Loucy (cell line): Measurements from ENCODE around the gene CD2AP.

Source experiments
- H2AFZ ChIP-seq: fragments of 200-600 bp; sonication (generic); 2 replicates; pipeline ENCODE4 v1.6.0; 2016; ENCODE audit warnings: antibody characterized with exemption, mild to moderate bottlenecking, low read length, moderate library complexity
- H3F3A ChIP-seq: fragments of 200-600 bp; 2 replicates; pipeline ENCODE4 v1.6.0; 2016; ENCODE audit warnings: antibody characterized with exemption, low read depth, mild to moderate bottlenecking
- H3K27me3 ChIP-seq: fragments of 200-600 bp; sonication (generic); 2 replicates; pipeline ENCODE4 v1.6.1; 2014; ENCODE audit warnings: low read length, mild to moderate bottlenecking; ENCODE audit not compliant: insufficient read depth, poor library complexity, severe bottlenecking
- H3K36me3 ChIP-seq: fragments of 200-600 bp; sonication (generic); 2 replicates; pipeline ENCODE4 v1.6.1; 2016; ENCODE audit warnings: low read length; ENCODE audit not compliant: insufficient read depth
- H3K4me1 ChIP-seq: fragments of 200-600 bp; sonication (generic); 2 replicates; pipeline ENCODE4 v1.5.1; 2014; ENCODE audit warnings: low read length, mild to moderate bottlenecking; ENCODE audit not compliant: insufficient read depth, poor library complexity, severe bottlenecking
- H3K4me2 ChIP-seq: fragments of 200-600 bp; sonication (generic); 2 replicates; pipeline ENCODE4 v1.6.0; 2014; ENCODE audit warnings: antibody characterized with exemption, low read length, low read depth, mild to moderate bottlenecking; ENCODE audit not compliant: poor library complexity, severe bottlenecking
- H3K4me3 ChIP-seq: fragments of 200-600 bp; sonication (generic); 2 replicates; pipeline ENCODE4 v1.5.1; 2014; ENCODE audit warnings: low read length, mild to moderate bottlenecking, mixed read lengths; ENCODE audit not compliant: poor library complexity, severe bottlenecking
- H3K79me2 ChIP-seq: fragments of 200-600 bp; sonication (generic); 2 replicates; pipeline ENCODE4 v1.6.1; 2014; ENCODE audit warnings: low read length; ENCODE audit not compliant: insufficient read depth
- H3K9ac ChIP-seq: fragments of 200-600 bp; sonication (generic); 2 replicates; pipeline ENCODE4 v1.6.0; 2014; ENCODE audit warnings: mild to moderate bottlenecking, low read depth, low read length, moderate library complexity; ENCODE audit not compliant: poor library complexity, severe bottlenecking
- H3K9me2 ChIP-seq: fragments of 200-600 bp; sonication (generic); replicated peaks from 2 replicates; pipeline ENCODE4 v1.6.1; 2016; ENCODE audit warnings: low read depth, low read length, mixed read lengths
- H3K9me3 ChIP-seq: fragments of 200-600 bp; sonication (generic); 2 replicates; pipeline ENCODE4 v1.6.1; 2014; ENCODE audit warnings: mild to moderate bottlenecking, antibody characterized with exemption, low read length, low read depth; ENCODE audit not compliant: insufficient read depth
- H4K20me1 ChIP-seq: fragments of 200-600 bp; sonication (generic); 2 replicates; pipeline ENCODE4 v1.6.0; 2014; ENCODE audit warnings: antibody characterized with exemption, low read length, mild to moderate bottlenecking; ENCODE audit not compliant: insufficient read depth, poor library complexity, severe bottlenecking
- EZH2phosphoT487 ChIP-seq: fragments of 200-600 bp; IDR thresholded peaks from 2 replicates; pipeline ENCODE4 v1.6.1; 2018; ENCODE audit warnings: antibody characterized with exemption, mild to moderate bottlenecking, moderate library complexity, borderline replicate concordance
- TF ChIP-seq, protein P1 (sequence below): fragments of 200-600 bp; sonication (generic); conservative IDR thresholded peaks from 2 replicates; pipeline ENCODE4 v1.5.1; 2014; ENCODE audit warnings: mild to moderate bottlenecking, antibody characterized with exemption, low read length

Gene CD2AP

DNA sequence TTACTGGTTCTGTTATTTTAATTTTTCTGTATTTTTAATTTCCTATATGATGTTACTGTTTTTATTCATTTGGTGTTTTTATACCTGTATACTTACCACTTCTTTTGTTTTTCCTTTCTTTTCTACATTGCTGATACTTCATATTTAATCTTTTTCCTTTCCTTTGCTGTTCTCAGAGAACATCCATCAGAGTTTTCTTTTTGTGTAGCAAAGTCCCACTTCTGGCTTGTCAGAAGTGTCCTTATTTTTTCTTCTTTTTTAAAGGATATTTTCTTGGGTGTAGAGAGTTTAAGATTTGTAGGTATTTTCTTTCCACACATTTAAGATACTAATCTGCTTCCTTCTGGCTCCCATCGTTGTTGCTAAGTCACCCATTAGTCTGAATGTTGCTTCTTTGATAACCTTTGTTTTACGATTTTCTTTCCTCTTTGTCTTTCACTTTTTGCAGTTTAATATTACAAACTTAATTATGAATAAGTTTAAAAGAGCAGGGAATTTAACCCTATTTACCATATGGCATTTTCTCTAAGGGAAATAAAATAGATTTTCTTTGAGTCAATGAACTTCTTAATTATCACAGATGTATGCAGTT lies 18.5 kb downstream of the CD2AP start:
- Histone ChIP-seq H3K4me3 (no peak overlapping the region), H4K20me1 (peaks cover 45% of the 10 kb centered on the region), H3K79me2 (peaks cover 100% of the 10 kb centered on the region), H3K9me2 (no peaks in the 10 kb centered on the region), H3K4me1 (peaks cover 21% of the 10 kb centered on the region), H3K36me3 (no peaks in the 10 kb centered on the region), H3K4me2 (peak overlapping the region; percentile 1), H3K9ac (no peak overlapping the region), H3K9me3 (no peaks in the 10 kb centered on the region), H3K27me3 (no peaks in the 10 kb centered on the region), H2AFZ (no peak overlapping the region), H3F3A (no peaks in the 10 kb centered on the region; the same call in 1 of the 2 replicates)
- TF ChIP-seq, protein P1, sequence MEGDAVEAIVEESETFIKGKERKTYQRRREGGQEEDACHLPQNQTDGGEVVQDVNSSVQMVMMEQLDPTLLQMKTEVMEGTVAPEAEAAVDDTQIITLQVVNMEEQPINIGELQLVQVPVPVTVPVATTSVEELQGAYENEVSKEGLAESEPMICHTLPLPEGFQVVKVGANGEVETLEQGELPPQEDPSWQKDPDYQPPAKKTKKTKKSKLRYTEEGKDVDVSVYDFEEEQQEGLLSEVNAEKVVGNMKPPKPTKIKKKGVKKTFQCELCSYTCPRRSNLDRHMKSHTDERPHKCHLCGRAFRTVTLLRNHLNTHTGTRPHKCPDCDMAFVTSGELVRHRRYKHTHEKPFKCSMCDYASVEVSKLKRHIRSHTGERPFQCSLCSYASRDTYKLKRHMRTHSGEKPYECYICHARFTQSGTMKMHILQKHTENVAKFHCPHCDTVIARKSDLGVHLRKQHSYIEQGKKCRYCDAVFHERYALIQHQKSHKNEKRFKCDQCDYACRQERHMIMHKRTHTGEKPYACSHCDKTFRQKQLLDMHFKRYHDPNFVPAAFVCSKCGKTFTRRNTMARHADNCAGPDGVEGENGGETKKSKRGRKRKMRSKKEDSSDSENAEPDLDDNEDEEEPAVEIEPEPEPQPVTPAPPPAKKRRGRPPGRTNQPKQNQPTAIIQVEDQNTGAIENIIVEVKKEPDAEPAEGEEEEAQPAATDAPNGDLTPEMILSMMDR: no peak
- TF ChIP-seq EZH2phosphoT487: no peak

DNA sequence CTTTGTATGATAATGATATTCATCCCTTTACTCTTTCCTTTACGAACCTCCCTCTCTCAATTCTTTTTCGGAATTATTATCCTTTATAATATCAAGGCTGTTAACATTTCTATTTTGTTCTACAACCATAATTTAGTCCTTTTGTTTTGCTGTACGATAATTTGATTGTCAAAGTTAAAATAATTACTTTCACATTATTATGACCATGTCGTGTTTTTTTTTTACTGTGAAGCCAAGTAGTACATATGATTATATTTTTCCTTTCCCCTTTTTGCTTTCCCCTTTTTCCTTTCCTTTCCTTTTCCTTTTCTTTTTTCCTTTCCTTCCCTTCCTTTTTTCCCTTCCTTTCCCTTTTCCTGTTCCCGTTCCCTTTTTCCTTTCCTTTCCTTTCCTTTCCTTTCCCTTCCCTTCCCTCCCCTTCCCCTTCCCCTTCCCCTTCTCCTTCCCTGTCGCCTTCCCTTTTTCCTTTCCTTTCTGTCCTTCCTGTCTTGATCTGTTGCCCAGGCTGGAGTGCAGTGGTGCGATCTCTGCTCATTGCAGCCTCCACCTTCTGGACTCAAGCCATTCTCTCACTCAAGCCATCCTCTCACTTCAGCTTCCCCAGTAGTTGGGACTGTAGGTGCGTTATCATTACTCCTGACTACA lies 19.5 kb downstream of the CD2AP start:
- H4K20me1 ChIP-seq: peaks cover 37% of the 10 kb centered on the region
- no peak overlapping the region for H3K4me3 ChIP-seq
- no peaks in the 10 kb centered on the region for H3K36me3 ChIP-seq
- peaks cover 26% of the 10 kb centered on the region for H3K4me1 ChIP-seq
- no peaks in the 10 kb centered on the region for H3K9me2 ChIP-seq
- H3K79me2 ChIP-seq: peaks cover 100% of the 10 kb centered on the region
- TF ChIP-seq, protein P1: no peak
- TF ChIP-seq EZH2phosphoT487: no peak
- H3K27me3 ChIP-seq: no peaks in the 10 kb centered on the region
- no peaks in the 10 kb centered on the region; the same call in 1 of the 2 replicates for H3F3A ChIP-seq
- no peak overlapping the region for H3K9ac ChIP-seq
- H3K9me3 ChIP-seq: no peaks in the 10 kb centered on the region
- no peak overlapping the region for H3K4me2 ChIP-seq
- no peak overlapping the region for H2AFZ ChIP-seq

DNA sequence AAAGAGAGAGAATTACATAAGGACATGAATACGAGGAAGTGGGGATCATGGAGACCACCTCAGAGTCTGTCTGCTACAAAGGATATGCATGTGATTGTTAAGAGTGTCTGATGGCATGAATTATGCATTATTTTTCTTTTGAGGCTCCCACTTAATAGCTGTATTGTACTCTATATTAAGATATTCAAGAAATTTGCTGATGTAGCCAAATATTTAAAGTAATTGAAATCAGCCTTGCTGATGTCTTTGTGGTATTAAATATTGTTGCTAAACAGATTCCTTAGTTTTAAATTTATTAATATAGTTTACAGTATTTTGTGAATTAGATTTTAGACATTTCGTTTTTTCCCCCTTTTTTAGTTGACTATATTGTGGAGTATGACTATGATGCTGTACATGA lies 25.3 kb downstream of the CD2AP start:
- no peak for TF ChIP-seq EZH2phosphoT487
- TF ChIP-seq, protein P1: no peak
- Histone ChIP-seq H3K4me3 (no peak overlapping the region), H3K79me2 (peaks cover 72% of the 10 kb centered on the region), H3K9me3 (no peaks in the 10 kb centered on the region), H3K9me2 (no peaks in the 10 kb centered on the region), H3F3A (no peaks in the 10 kb centered on the region), H3K4me1 (peaks cover 6% of the 10 kb centered on the region), H3K4me2 (no peak overlapping the region), H3K36me3 (peaks cover 16% of the 10 kb centered on the region; the same call in 1 of the 2 replicates), H4K20me1 (peaks cover 10% of the 10 kb centered on the region), H2AFZ (no peak overlapping the region), H3K9ac (no peak overlapping the region), H3K27me3 (no peaks in the 10 kb centered on the region)
